ENCODE measurements around the gene ANKRD39.
"Not testable (repeated sequence)": the region's sequence is repeated elsewhere in the genome, so short reads cannot be mapped to it uniquely, and the experiment has no call there.

ANKRD39 gene

GRCh38 chr2:96891591-96892333 lies 33.9 kb upstream of the ANKRD39 start:
- ATAC-seq (no peak), DNase-seq (no peak)
- no peak overlapping the region for H3K27ac Mint-ChIP-seq
- H3K4me3 Mint-ChIP-seq: no peak overlapping the region
- H3K9me3 Mint-ChIP-seq: no peaks in the 10 kb centered on the region
- no peaks in the 10 kb centered on the region for H3K36me3 Mint-ChIP-seq (ENCODE audit: low read depth)
- H3K27me3 Mint-ChIP-seq: no peaks in the 10 kb centered on the region
- H3K4me1 Mint-ChIP-seq: peaks cover 29% of the 10 kb centered on the region

- H3K4me1 Mint-ChIP-seq: peaks cover 23% of the 10 kb centered on the region
- no peak for DNase-seq
- no peaks in the 10 kb centered on the region for H3K36me3 Mint-ChIP-seq (ENCODE audit: low read depth)
- H3K9me3 Mint-ChIP-seq: no peaks in the 10 kb centered on the region
- no peak for ATAC-seq
- H3K27ac Mint-ChIP-seq: no peak overlapping the region
- H3K4me3 Mint-ChIP-seq: no peak overlapping the region
- no peaks in the 10 kb centered on the region for H3K27me3 Mint-ChIP-seq
Measured at GRCh38 chr2:96890726-96891385, 33.0 kb upstream of the ANKRD39 start.

DNA sequence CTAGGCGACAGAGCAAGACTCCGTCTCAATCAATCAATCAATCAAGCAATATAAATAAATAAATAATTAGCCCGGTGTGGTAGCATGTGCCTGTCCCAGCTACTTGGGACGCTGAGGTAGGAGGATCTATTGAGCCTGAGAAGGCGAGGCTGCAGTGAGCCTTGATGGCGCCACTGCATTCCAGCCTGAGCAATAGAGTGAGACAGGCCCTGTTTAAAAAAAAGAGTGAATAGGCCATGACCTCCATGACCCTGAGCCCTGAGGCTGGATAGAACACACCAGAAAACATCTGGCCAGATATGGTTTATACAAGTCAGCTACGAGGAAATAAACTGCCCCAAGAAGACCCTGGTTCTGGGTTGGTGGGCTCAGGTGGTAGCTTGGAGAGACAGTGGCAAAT lies 32.4 kb upstream of the ANKRD39 start:
- H3K4me1 Mint-ChIP-seq: peaks cover 23% of the 10 kb centered on the region
- DNase-seq (no peak), ATAC-seq (no peak)
- H3K36me3 Mint-ChIP-seq (ENCODE audit: low read depth): no peaks in the 10 kb centered on the region
- H3K4me3 Mint-ChIP-seq: no peak overlapping the region
- no peak overlapping the region for H3K27ac Mint-ChIP-seq
- no peaks in the 10 kb centered on the region for H3K27me3 Mint-ChIP-seq
- no peaks in the 10 kb centered on the region for H3K9me3 Mint-ChIP-seq

DNA sequence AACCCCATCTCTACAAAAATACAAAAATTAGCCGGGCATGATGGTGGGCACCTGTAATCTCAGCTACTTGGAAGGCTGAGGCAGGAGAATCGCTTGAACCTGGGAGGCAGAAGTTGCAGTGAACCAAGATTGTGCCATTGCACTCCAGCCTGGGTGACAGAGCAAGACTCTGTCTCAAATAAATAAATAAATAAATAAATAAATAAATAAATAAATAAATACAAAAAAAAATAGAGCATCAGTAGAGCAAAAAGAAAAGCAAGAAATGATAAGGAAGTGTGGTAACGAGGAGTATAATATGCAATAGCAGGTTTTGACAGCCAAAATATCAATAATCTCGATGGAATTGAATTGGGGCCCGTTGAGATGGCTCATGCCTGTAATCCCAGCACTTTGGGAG lies 31.7 kb upstream of the ANKRD39 start:
- ATAC-seq; H3K4me3 Mint-ChIP-seq; H3K27ac Mint-ChIP-seq; H3K9me3 Mint-ChIP-seq; H3K27me3 Mint-ChIP-seq; H3K36me3 Mint-ChIP-seq (ENCODE audit: low read depth); DNase-seq: not testable (repeated sequence)
- peaks cover 19% of the 10 kb centered on the region for H3K4me1 Mint-ChIP-seq

GRCh38 chr2:96888072-96889011 lies 30.5 kb upstream of the ANKRD39 start:
- ATAC-seq: no peak
- Mint-ChIP-seq H3K27me3 (no peaks in the 10 kb centered on the region), H3K27ac (no peak overlapping the region), H3K36me3 (ENCODE audit: low read depth) (no peaks in the 10 kb centered on the region), H3K9me3 (no peaks in the 10 kb centered on the region), H3K4me3 (no peak overlapping the region), H3K4me1 (peaks cover 19% of the 10 kb centered on the region)
- DNase-seq: no peak

GRCh38 chr2:96887493-96888012 lies 29.7 kb upstream of the ANKRD39 start:
- H3K4me1 Mint-ChIP-seq: peaks cover 18% of the 10 kb centered on the region
- H3K27ac Mint-ChIP-seq: no peak overlapping the region
- no peaks in the 10 kb centered on the region for H3K27me3 Mint-ChIP-seq
- ATAC-seq (no peak), DNase-seq (no peak)
- H3K36me3 Mint-ChIP-seq (ENCODE audit: low read depth): no peaks in the 10 kb centered on the region
- no peaks in the 10 kb centered on the region for H3K9me3 Mint-ChIP-seq
- H3K4me3 Mint-ChIP-seq: no peak overlapping the region

DNA sequence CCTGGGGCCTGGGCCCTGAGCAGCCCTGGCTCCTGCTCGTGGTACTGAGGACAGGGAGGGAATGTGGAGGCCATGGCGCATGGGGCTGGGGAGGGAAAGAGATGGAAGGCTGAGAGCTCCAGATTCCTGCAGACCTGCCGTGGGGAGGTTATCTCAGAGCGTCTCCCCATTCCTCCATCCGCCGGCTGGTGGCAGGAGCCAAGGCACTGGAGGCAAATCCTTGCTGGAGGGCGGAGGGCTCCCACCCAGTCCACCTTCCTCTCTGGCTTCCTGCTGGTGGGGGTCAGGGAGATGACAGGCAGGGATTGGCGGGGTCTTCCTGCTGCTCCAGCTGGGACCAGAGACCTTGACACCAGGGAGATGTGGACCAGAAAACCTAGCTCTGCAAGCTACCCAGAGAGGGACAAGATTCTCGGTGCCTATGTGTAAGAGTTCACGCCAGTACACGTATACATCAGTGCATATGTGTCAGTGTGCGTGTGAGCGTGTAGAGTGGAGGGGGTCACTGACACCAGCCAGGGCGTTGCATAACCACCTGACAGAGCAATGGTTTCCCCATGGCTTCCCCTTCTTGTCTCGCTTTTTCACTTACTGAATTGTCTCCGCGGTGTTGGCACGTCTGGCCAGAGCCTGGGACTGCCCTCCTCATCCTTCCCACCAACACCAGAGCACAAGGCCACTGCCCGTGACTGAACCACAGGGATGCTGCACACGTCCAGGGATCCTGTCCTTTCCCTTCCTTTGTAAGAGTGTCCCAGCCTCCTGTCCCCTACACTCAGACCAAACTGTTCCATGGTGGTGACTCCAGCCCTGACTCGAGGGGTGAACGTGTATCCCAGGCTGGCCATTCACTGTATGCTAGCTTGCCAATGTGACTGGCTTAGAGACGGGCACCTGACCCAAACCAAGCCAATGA lies 27.9 kb upstream of the ANKRD39 start:
- Mint-ChIP-seq H3K4me1 (peaks cover 7% of the 10 kb centered on the region), H3K9me3 (no peaks in the 10 kb centered on the region), H3K4me3 (no peak overlapping the region), H3K36me3 (ENCODE audit: low read depth) (no peaks in the 10 kb centered on the region), H3K27ac (no peak overlapping the region), H3K27me3 (no peaks in the 10 kb centered on the region)
- ATAC-seq (no peak), DNase-seq (no peak)

- H3K27ac Mint-ChIP-seq: no peak overlapping the region
Measured at GRCh38 chr2:96884299-96885094, 26.7 kb upstream of the ANKRD39 start.

DNA sequence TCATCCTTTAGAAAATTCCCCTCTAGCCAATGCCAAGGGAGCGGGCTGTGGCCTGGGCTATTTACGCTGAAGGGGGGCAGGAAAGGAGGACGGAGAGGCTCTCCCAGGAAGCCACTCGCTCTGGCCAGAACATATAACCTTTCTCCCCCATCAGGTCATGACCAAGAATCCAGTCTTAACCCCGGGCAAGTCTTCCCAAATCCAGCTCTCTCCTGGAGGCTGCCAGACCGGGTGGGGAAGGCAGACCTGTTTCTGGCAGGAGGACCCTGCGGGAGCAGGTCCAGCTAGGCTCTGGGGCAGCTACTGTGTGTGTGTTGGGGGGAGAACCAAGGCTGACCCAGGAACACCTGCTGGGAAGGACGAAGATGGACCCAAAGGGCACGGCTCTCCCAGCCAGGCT lies 25.5 kb upstream of the ANKRD39 start:
- Mint-ChIP-seq H3K27me3 (no peaks in the 10 kb centered on the region), H3K9me3 (no peaks in the 10 kb centered on the region), H3K4me1 (peaks cover 7% of the 10 kb centered on the region), H3K27ac (no peak overlapping the region), H3K36me3 (ENCODE audit: low read depth) (no peaks in the 10 kb centered on the region), H3K4me3 (no peak overlapping the region)
- DNase-seq (no peak), ATAC-seq (no peak)

More at GRCh38 chr2:96884299-96885094, 26.7 kb upstream of the ANKRD39 start:
- Mint-ChIP-seq H3K9me3 (no peaks in the 10 kb centered on the region), H3K36me3 (ENCODE audit: low read depth) (no peaks in the 10 kb centered on the region), H3K4me1 (peaks cover 7% of the 10 kb centered on the region), H3K4me3 (no peak overlapping the region), H3K27me3 (no peaks in the 10 kb centered on the region)
- ATAC-seq: no peak
- DNase-seq: no peak

DNA sequence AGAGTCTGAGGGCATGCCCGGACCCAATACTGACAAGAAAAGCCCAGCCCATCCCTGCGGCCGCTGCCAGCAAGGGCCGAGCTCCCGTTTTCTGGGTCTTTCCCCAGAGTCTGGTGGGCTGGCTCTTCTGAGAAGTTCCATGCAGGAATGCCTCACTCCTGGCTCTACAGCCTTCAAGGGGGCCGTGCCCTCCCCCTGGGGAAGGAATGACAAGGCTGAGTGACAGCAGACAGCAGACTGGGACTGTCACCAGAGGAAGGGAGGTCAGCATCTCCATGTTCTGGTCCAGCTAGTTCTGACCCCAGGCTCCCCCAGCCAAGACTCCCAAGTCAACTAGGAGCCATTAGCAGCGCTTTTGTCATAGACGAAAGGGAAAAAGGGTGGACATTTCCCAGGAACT lies 25.1 kb upstream of the ANKRD39 start:
- Mint-ChIP-seq H3K27me3 (no peaks in the 10 kb centered on the region), H3K27ac (no peak overlapping the region), H3K9me3 (no peaks in the 10 kb centered on the region), H3K36me3 (ENCODE audit: low read depth) (no peaks in the 10 kb centered on the region), H3K4me1 (peaks cover 5% of the 10 kb centered on the region), H3K4me3 (no peak overlapping the region)
- ATAC-seq (no peak), DNase-seq (no peak)

GRCh38 chr2:96882230-96882629 lies 24.4 kb upstream of the ANKRD39 start:
- Mint-ChIP-seq H3K27me3 (no peaks in the 10 kb centered on the region), H3K4me1 (peaks cover 1% of the 10 kb centered on the region), H3K4me3 (no peak overlapping the region), H3K9me3 (no peaks in the 10 kb centered on the region), H3K27ac (no peak overlapping the region), H3K36me3 (ENCODE audit: low read depth) (no peaks in the 10 kb centered on the region)
- no peak for ATAC-seq
- DNase-seq: no peak

DNA sequence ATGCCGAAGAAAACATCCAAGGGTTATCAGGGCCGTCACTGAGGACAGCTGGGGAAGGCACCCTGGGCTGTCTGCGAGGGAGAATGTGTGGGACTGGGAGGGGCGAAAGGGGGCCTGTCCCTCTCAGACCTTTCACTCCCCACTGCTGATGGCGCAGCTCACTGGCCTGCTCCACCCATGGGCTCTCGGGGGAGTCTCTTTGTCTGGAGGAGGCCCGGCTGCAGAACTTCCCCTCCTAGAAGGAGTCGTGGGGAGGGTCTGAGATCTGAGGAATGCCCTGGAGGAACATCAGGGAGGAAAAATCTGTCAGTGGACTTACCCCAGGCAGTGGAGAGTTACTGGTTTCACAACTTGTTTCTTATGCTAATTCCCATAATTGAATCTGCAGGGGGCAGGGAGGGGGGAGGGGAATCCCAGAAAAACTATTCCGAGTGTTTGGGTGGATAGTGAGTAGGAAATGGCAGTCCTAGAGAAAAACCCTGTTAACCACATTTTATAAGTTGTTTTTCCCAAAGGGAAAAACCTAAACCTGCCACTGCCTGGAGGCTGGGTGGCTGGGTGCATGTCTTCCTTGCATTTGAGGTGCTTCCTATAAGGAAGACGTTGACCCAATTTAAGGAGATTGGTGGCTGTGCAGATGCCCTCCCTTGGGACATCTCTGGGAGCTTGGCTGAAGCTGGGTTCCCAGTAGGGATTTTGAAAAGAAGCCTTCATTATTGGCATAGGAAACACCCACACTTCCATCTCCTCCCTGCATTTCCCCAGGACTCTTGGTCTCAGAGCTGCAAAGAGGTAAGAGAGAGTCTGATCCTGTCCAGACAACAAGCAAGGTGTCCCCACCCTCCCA lies 23.8 kb upstream of the ANKRD39 start:
- H3K27me3 Mint-ChIP-seq: no peaks in the 10 kb centered on the region
- DNase-seq: no peak
- no peak overlapping the region for H3K27ac Mint-ChIP-seq
- no peaks in the 10 kb centered on the region for H3K36me3 Mint-ChIP-seq (ENCODE audit: low read depth)
- H3K9me3 Mint-ChIP-seq: no peaks in the 10 kb centered on the region
- no peak overlapping the region for H3K4me3 Mint-ChIP-seq
- H3K4me1 Mint-ChIP-seq: peaks cover 3% of the 10 kb centered on the region
- no peak for ATAC-seq
